Stomach (tissue), 9 donors: Measurements from ENCODE around the gene ANKRD34B. TPM values are rescaled to one million over a fixed set of nuclear protein-coding genes. Genes with fewer than 3 reads are reported as not detected.
"Not testable (repeated sequence)": the region's sequence is repeated elsewhere in the genome, so short reads cannot be mapped to it uniquely, and the experiment has no call there.

Source experiments
- DNase-seq, 2 donors: peaks; one replicate each; pipeline versions ENCODE4 v3.0.0 to v3.0.0-alpha.2; 2013 to 2019
- H3K27ac ChIP-seq, 5 donors: fragments of 200-600 bp in 4 of 5; sonication (generic) in 4 of 5; one replicate each; pipeline ENCODE4 v1.5.1; 2013 to 2019; ENCODE audit warnings: mild to moderate bottlenecking in 1 of 5, moderate library complexity in 1 of 5
- H3K27me3 ChIP-seq, 3 donors: fragments of 200-600 bp; sonication (generic); one replicate each; pipeline ENCODE4 v1.5.1; 2017 to 2019; ENCODE audit warnings: mixed run types in 1 of 3
- H3K36me3 ChIP-seq, 4 donors: fragments of 200-600 bp; sonication (generic); 1 replicate in 3 of 4; 2 replicates in 1 of 4; pipeline ENCODE4 v1.5.1; 2016 to 2019
- H3K4me1 ChIP-seq, 4 donors: fragments of 200-600 bp; sonication (generic); one replicate each; pipeline ENCODE4 v1.5.1; 2016 to 2019
- H3K4me3 ChIP-seq, 4 donors: fragments of 200-600 bp; sonication (generic) in 3 of 4; one replicate each; pipeline ENCODE4 v1.5.1; 2016 to 2019; ENCODE audit warnings: mild to moderate bottlenecking in 1 of 4
- H3K9me3 ChIP-seq, 4 donors: fragments of 200-600 bp; sonication (generic); one replicate each; pipeline ENCODE4 v1.5.1; 2016 to 2019
- CTCF ChIP-seq, 7 experiments: fragments of 450-650 bp in 4 of 7; fragments of 200-600 bp in 3 of 7; sonication (generic) in 3 of 7; IDR thresholded peaks; one replicate each; pipeline ENCODE4 v1.5.1; 2016 to 2019; ENCODE audit warnings: antibody characterized with exemption in 7 of 7, control low read depth in 2 of 7, mild to moderate bottlenecking in 1 of 7
- EP300 ChIP-seq: sonication (generic); formaldehyde crosslinking; IDR thresholded peaks from one replicate; pipeline ENCODE4 v1.6.1; 2017; ENCODE audit warnings: antibody characterized with exemption
- POLR2A ChIP-seq, 4 donors: fragments of 450-650 bp; IDR thresholded peaks; one replicate each; pipeline ENCODE4 v1.6.1; 2016; ENCODE audit warnings: antibody characterized with exemption in 4 of 4, control low read depth in 2 of 4, mild to moderate bottlenecking in 1 of 4, moderate library complexity in 1 of 4
- POLR2AphosphoS5 ChIP-seq, 3 donors: sonication (generic); formaldehyde crosslinking; IDR thresholded peaks; one replicate each; pipeline ENCODE4 v1.6.1; 2016; ENCODE audit warnings: antibody characterized with exemption in 3 of 3
- WGBS, 5 donors: extraction: QIAGEN DNeasy Blood & Tissue Kit in 3 of 5; methylation state at CpG; one replicate each; pipeline versions ENCODE4 v1.1.5 to v1.1.7; 2013 to 2018; 5-methylcytosine and 5-hydroxymethylcytosine counted together
- intact Hi-C: fragments of 100-400 bp; cut with DNase I; formaldehyde crosslinking; loops from one replicate; pipeline ENCODE4 v1.15.1; 2023; ENCODE audit warnings: low total_unique reads
- polyA plus RNA-seq, 3 donors: library from polyadenylated mRNA; stranded (reverse); fragments of 200-250 nt; gene quantifications; one replicate each; pipeline ENCODE4 v1.2.3, GENCODE V29; 2013
- total RNA-seq, 5 donors: library from RNA; depleted of rRNA; stranded (reverse); fragments of >200 nt; gene quantifications; one replicate each; pipeline versions ENCODE4 v1.1.0 to v1.2.3, GENCODE V29; 2014 to 2016
- donor health status: healthy with polysubstance abuse.
- donor health status: Bipolar disorder and iron deficiency.
- donor health status: healthy.

ANKRD34B gene
- total and polyA plus RNA-seq, 8 donors = not detected

- 88 to 94% (median 93%) methylated on average over 3 of the region's 3 CpGs for WGBS, 5 donors
- Histone ChIP-seq H3K27ac (no peak overlapping the region), H3K27me3 (no peaks in the 10 kb centered on the region), H3K36me3 (no peaks in the 10 kb centered on the region), H3K9me3 (no peaks in the 10 kb centered on the region), H3K4me3 (no peak overlapping the region), H3K4me1 (no peaks in the 10 kb centered on the region)
- no peak for TF ChIP-seq EP300
- TF ChIP-seq POLR2AphosphoS5 (IDR thresholded peaks at IDR 0.05) = no peak
- intact Hi-C loops = no loop called here
- no peak for DNase-seq
These were observed 21.3 kb upstream of the ANKRD34B start for GRCh38 chr5:80591352-80591751.

- WGBS, 5 donors = 80 to 92% (median 86%) methylated on average over 5 of the region's 5 CpGs
These were observed 20.7 kb upstream of the ANKRD34B start for GRCh38 chr5:80590766-80591165.

GRCh38 chr5:80588858-80589540 is 18.9 kb upstream of the ANKRD34B start:
- intact Hi-C loops = no loop called here

More at GRCh38 chr5:80590766-80591165, 20.7 kb upstream of the ANKRD34B start:
- no peaks in the 10 kb centered on the region for H3K4me1 ChIP-seq
- intact Hi-C loops = no loop called here
- no peaks in the 10 kb centered on the region for H3K36me3 ChIP-seq
- no peak overlapping the region for H3K4me3 ChIP-seq
- no peaks in the 10 kb centered on the region for H3K27me3 ChIP-seq
- no peak for DNase-seq
- TF ChIP-seq POLR2A (IDR thresholded peaks at IDR 0.05) (no peak), POLR2AphosphoS5 (IDR thresholded peaks at IDR 0.05) (no peak), CTCF (IDR thresholded peaks at IDR 0.05) (no peak), EP300 (no peak)
- no peaks in the 10 kb centered on the region for H3K9me3 ChIP-seq
- no peak overlapping the region for H3K27ac ChIP-seq

GRCh38 chr5:80584770-80585169 is 14.7 kb upstream of the ANKRD34B start:
- no peaks in the 10 kb centered on the region for H3K4me1 ChIP-seq
- DNase-seq = no peak
- intact Hi-C loops = no loop called here
- no peaks in the 10 kb centered on the region for H3K27me3 ChIP-seq
- H3K36me3 ChIP-seq = no peaks in the 10 kb centered on the region
- no peaks in the 10 kb centered on the region for H3K9me3 ChIP-seq
- H3K27ac ChIP-seq = no peak overlapping the region
- H3K4me3 ChIP-seq = no peak overlapping the region
- WGBS, 5 donors = 85 to 93% (median 88%) methylated on average over 6 of the region's 6 CpGs
- TF ChIP-seq POLR2AphosphoS5 (IDR thresholded peaks at IDR 0.05) (no peak), POLR2A (IDR thresholded peaks at IDR 0.05) (no peak), EP300 (no peak), CTCF (IDR thresholded peaks at IDR 0.05) (no peak)

More at GRCh38 chr5:80588858-80589540, 18.9 kb upstream of the ANKRD34B start:
- H3K4me1 ChIP-seq = no peaks in the 10 kb centered on the region
- H3K27me3 ChIP-seq = no peaks in the 10 kb centered on the region
- H3K4me3 ChIP-seq = no peak overlapping the region
- 80 to 87% (median 86%) methylated on average over 8 of the region's 8 CpGs for WGBS, 5 donors
- DNase-seq = no peak
- H3K27ac ChIP-seq = no peak overlapping the region
- H3K9me3 ChIP-seq = no peaks in the 10 kb centered on the region
- no peaks in the 10 kb centered on the region for H3K36me3 ChIP-seq
- TF ChIP-seq EP300 (no peak), POLR2AphosphoS5 (IDR thresholded peaks at IDR 0.05) (no peak), CTCF (IDR thresholded peaks at IDR 0.05) (no peak), POLR2A (IDR thresholded peaks at IDR 0.05) (no peak)

GRCh38 chr5:80580291-80580690 is 10.2 kb upstream of the ANKRD34B start:
- H3K4me1 ChIP-seq, H3K27me3 ChIP-seq, H3K27ac ChIP-seq, DNase-seq, H3K4me3 ChIP-seq, H3K36me3 ChIP-seq, H3K9me3 ChIP-seq, intact Hi-C loops: not testable (repeated sequence)
- 80 to 97% (median 92%) methylated on average over 2 to 3 of the region's 3 CpGs for WGBS, 5 donors
